ENCODE data around the gene CDHR1.
"Not testable (repeated sequence)": the region's sequence is repeated elsewhere in the genome, so short reads cannot be mapped to it uniquely, and the experiment has no call there.

CDHR1 gene

DNA sequence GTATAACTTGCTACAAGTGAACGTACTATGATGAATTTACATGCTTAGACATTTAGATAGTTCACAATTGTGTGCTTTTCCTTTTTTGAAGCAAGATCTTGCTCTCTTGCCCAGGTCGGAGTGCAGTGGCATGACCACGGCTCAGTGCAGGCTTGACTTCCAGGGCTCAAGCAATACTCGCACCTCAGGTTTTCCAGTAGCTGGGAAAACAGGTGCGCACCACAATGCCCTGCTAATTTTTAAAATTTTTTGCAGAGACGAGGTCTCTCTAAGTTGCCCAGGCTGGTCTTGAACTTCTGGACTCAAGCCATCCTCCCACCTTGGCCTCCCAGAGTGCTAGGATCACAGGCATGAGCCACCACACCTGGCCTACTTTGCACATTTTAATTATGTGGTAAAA lies 18.9 kb upstream of the CDHR1 start:
- DNase-seq (ENCODE audit: low spot score): no peak

DNA sequence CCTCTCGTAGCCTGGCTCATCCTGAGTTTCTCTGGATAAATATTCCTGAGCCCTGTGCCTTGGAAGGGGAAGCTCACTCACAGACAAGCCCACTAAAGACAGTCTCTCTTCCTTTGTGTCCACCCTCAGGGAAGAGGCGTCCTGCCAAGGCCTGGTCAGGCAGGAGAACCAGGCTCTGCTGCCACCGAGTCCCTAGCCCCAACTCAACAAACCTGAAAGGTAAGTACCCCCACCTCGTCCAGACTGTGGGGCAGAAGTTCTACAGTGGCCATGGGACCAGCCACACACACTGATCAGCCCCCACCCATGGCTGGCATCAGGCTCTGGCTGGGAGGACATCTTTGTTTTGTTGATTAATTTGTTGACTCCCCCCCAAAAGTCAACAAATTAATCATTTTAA lies 18.0 kb upstream of the CDHR1 start:
- no peak for DNase-seq (ENCODE audit: low spot score)

DNA sequence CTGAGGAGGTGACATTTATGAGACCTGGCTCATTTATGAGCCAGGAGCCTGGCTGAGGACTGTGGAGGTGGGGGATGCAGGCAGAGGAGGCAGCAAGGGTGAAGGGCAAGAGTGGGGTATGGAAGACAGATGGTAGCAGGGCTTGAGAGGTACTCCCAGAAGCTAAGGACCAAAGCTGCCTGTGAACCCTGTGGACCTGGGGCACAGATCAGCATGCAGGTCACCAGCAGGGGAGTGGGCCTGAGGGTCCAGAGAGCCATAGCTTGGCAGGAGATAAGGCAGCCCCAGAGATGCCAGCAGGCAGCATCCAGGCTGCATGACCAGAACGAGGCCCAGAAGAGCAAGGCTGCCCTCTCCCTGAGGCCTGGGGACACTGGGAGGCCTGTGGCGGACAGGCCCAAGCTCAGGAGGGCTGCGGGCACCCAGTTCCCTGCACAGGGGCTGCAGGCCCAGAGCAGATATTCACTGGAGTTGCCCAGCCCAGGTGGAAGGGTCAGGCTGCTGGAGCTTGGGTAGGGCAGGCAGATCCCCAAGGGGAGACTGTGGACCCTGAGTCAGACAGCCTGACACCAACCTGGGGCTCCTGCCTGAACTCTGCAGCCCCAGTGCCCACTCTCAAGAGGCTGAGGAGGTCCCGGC lies 17.4 kb upstream of the CDHR1 start:
- DNase-seq (ENCODE audit: low spot score): no peak

DNA sequence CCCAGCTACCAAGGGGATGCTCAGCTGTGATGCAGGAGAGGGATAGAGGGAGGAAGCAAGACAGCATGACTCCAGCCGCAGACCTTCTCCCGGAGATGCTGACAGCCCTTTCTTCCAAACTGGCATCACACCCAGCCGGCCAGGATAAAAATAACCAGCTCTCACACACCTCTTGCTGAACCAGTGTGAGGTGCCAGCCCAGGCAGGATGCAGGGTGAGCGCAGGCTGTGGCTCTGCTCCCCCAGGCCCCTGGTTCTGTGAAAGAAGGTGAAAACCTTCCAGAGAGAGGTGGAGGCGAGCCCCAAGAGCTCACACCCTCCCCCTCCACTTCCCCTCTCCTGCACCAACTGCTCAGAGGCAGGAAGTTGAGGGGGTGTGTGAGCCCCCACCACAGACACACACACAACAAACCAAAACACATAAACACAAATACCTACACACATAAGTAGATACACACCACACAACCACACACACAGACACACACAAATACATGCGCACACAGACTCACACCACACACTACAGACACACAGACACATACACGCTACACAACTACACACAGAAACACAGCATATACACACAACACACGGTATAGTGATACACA lies 16.7 kb upstream of the CDHR1 start:
- DNase-seq (ENCODE audit: low spot score): no peak

DNA sequence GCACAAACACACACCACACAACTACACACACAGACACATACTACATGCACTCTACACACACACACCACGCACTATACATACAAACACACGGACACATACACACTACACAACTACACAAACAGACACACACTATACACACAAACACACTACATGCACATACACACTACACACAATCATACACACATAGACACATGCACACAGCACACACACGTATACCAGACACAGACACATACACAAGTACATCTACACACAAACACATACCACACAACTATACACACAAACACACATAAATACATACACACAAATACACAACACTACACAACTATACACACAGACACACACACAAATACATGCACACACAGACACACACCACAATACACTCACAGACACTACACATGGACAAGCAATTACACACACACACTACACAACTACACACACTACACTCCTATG lies 16.2 kb upstream of the CDHR1 start:
- no peak for DNase-seq (ENCODE audit: low spot score)

DNA sequence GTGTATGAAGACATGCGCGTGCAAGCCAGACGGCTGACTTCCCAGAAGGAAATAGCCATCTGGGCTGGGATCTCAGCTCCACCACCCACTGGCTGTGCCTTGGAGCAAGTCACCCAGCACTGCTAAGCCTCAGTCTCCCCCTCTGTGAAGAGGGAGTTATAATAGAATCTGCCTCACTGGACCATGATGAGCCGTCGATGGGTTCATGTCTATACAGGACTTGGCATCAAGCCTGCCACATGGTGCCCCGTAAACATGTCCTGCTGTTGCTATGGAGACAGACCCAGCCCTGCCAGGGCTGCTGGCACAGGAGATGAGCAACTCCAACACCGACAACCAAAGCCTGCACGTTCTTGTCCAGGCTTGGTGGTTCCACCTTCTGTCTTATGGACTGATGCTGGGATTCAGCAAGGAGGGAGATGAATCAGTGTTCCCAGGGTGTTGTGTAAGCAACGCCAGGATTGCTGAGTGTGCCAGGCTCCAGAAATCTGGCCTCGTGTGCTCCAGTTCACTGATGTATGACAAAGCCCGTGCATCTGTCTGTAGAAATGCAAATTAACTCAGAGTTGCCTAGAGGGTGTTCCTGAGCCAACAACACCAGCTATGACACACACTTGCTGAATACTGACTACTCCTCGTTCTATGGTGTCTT lies 15.2 kb upstream of the CDHR1 start:
- DNase-seq (ENCODE audit: low spot score): no peak

DNA sequence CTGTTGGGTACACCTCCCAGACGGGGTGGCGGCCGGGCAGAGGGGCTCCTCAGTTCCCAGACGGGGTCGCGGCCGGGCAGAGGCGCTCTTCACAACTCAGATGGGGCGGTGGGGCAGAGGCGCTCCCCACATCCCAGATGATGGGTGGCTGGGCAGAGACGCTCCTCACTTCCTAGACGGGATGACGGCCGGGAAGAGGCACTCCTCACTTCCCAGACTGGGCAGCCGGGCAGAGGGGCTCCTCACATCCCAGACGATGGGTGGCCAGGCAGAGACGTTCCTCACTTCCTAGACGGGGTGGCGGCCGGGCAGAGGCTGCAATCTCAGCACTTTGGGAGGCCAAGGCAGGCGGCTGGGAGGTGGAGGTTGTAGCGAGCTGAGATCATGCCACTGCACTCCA lies 14.0 kb upstream of the CDHR1 start:
- DNase-seq (ENCODE audit: low spot score): not testable (repeated sequence)

DNA sequence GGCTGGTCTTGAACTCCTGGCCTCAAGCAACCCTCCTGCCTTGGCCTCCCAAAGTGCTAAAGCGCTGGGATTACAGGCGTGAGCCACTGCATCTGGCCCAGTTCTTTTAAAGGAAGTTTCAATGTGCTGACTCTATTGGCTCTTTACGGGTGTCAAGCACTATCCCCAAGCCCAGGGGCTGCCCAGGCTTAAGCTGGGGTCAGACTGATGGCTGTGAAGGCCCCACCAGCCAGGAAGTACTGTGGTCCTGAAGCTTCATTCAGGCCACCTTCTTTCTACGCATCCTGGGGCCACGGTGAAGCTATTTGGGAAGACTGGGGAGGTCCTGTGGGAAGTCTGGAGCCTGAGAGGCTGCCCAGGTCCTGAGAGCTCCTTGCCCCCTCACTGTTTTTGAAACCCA lies 12.7 kb upstream of the CDHR1 start:
- DNase-seq (ENCODE audit: low spot score): no peak

DNA sequence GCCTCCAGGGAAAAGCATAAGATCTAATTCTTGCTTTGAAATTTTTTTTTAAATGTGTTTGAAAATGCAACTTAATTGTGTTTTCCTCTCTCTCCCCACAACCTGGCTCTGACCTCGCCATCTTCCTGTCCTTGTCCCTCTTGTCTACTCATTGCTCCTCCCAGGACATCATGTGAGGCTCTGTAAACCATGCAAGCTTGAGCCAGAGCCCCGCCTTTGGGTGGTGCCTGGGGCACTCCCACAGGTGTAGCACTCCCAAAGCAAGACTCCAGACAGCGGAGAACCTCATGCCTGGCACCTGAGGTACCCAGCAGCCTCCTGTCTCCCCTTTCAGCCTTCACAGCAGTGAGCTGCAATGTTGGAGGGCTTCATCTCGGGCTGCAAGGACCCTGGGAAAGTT lies 9.8 kb upstream of the CDHR1 start:
- DNase-seq (ENCODE audit: low spot score): no peak

DNA sequence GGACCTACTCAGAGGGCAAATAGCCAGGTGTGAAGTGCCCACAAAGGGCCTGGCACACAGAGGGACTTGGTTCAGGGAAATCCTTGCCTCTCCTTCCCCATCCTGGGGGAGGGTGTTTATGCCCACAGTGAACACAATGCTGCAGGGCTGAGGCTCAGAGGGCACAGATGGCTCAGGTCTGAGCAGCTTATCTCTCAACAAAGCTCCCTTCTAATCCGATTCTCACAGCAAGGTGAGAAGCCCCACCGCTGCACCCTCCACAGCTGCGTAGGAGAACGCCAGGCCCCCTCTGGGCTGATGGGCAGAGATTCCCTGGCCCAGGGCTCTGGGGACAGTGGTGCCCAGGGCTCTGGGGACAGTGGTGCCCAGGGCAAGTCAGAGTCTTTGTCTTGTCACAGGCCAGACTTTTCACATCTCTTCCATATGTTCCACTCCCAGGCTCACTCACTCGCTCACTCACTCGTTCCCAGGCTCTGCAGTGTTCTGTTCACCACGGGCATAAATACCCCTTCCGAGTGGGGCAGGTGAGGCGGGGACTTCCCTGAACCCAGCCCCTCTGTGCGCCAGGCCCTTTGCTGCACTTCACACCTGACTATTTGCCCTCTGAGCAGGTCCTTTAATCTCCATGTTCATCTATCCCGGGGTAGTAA lies 8.7 kb upstream of the CDHR1 start:
- no peak for DNase-seq (ENCODE audit: low spot score)

DNA sequence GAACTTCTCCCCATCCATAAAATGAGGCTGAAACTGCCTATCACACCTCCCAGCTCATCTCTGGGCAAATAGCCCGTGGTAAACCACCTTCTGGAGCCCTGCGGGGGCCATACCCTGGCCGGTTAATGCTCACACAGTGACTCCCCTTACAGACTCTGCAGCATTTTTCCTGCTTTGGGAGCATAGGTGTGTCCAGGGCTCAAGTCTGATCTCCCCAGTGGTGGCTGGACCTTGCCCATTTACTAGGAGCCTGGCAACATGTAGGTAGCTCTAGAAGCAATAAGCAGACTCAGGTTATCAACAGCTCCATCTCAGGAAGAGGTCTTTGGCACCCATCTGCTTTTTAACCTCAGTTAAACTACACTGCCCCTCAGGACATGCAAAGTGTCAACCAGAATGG lies 5.5 kb upstream of the CDHR1 start:
- no peak for DNase-seq (ENCODE audit: low spot score)

DNA sequence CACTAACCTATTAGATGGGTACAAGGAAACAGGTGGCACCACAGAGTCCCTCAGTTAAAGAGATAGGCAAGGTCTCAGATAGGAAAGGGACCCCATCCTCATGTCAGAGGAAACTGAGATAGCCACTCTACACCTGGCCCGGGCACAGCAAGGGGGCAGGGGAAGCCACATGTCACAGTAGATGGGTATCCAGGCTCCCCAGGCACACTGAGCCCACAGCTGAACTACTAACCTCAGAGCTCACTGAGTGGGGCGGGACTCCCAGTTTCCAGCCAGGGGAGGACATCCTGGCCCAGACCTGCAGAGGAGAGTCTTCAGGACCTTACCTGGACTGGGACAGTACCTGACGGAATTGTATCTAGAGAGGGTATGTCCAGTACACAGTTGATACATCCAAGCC lies 3.7 kb upstream of the CDHR1 start:
- no peak for DNase-seq (ENCODE audit: low spot score)

DNA sequence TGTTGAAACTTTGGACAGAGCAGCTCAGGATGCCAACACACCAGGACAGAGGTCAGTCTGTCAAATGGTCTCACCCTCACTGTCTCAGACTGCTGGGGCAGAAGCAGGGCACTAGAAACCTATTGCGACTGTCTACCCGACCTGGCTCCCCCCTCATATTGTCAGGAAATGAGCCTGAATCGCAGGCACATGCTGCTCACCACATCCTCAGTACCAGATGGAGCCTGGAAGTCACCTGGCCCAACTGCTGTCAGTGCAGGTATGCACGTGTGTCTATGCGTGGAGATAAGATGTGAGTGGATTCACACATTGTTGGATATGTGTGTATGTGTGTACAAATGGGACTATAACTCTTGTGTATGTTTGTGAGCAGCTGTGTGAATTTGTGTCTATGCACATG lies 3.2 kb upstream of the CDHR1 start:
- DNase-seq (ENCODE audit: low spot score): no peak

DNA sequence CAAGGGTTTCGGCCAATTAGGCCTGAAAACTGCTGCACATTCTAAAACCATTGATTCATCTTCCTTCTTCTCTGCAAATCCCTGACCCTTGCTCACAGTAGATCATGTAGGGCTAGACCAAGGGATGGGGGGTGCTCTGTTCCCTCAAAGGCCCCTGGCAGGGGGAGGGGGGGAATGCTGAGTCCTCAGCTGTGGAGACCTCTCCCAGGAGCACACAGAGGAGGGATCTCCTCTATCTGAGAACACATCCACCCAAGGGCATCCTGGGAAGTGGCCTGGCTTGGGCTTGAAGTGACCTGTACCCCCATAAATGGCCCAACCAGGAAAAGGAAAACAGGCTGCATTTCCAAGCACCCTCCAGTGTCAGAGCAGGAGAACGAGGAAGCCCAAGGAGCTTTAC lies 1.0 kb upstream of the CDHR1 start:
- no peak for DNase-seq (ENCODE audit: low spot score)

DNA sequence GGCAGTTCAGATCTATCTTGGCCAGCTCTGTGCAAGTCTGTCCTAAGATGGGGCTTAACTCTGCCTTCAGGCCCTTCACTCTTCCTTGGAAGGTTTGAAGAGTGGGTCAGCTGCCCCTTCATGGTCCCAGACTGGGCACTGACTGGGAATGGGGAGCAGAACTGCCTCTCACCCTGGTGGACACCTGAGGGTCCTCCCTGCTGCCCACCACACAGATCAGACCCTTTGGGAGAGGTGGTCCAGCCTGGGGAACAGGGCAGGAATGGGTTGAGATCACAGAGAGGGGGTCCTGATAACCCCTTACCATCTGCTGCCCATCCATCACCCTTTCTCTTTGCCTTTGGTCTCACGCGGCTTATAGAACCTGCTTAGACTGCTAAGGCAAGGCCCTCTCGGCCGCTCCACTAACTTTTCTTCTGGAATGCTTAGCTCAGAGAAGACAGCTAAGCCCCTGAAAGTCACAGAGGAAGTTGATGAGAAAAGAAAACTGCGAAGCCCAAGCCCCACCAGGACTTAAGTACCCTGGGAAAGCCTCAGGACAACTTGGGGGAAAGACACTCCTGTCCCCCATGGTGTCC lies 402 bp upstream of the CDHR1 start:
- no peak for DNase-seq (ENCODE audit: low spot score)

DNA sequence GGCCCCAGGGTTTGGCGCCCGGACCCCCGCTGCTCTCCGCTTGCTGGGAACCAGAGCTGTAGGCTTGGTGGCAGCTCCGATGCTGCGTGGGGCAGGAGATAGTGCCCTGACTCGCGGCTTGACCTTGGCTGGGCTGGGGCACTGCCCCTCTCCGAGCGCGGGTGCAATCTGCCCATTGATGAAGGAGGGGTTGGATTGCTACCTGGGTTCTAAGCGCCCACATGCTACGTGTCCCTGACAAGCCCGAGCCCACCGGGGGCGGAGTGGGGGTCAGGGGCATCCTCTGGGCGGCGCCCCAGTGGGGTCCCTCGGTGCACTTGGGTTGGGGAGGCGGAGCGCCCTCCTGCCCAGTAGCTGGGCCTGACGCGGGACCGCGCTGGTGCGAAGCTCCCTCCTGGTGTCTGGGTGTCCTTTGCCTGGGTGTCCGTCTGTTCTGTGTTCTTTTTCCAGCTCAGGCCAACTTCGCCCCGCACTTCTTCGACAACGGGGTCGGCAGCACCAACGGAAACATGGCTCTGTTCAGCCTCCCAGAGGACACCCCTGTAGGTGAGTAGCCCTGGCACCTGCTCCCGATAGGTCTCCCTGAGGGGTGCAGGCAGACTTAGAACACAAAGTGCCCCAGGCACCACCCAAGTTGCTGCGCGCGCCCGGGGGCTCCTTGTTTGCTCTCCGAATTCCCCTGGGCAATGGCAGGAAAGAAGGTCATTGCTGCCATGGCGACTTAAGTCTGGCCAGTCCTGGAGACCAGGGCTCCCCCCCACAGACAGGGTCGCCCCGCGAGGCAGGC lies 900 bp downstream of the CDHR1 start:
- no peak for DNase-seq (ENCODE audit: low spot score)

DNA sequence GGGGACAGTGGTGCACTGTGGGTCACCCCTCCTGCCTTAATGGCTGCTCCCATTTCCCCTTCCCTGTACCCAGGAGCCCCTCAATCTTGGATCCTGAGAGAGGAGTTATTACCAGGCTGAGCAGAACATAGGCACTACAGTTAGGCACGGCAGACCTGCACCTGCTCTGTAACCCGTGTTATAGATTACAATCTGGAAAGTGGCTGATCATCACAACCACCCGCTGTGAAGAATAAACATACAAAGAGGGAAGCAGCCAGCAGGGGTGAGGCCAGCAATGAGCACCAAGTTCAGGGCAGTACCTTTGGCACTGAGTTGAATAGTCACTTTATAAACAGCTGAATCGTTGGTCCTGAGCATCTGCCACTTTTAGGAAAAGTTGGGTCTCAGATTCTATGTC lies 1.7 kb downstream of the CDHR1 start:
- DNase-seq (ENCODE audit: low spot score): no peak

DNA sequence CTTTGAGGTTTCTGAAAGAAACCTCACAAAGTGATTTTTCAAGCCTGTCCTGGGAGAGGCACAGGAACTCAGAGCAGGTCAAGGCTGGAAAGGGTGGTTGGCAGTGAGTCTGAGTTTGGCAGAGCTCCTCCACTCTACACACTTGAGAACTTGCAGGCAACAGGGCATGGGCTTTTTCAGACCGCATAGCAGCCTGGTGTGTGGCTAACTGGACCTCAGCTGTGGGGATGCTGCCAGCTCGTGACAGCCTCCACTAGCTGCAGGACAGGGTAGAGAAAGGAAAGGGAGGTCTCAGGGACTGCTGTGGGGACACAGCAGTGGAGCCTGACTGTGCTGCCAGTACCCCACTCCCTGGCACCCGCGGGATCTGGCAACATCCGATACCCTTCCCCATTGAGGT lies 2.6 kb downstream of the CDHR1 start:
- DNase-seq (ENCODE audit: low spot score): no peak

DNA sequence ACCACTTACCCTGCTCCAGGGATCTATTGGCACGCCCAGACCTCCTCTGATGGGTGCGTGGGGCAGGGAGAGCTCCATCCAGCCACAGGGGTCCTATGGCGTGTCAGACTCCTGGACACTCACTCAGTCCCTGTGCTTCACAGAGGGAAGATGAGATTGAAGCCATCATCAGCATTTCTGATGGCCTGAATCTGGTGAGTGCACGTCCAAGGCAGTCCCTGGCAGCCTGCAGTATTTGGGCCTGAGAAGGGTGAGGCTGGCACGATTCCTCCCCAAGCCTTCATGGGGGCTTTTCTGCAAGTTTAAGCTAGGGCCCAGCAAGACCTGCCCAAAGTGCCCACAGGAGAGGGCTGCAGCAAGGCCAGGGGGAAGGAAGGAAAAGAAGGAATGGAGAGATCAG lies 3.3 kb downstream of the CDHR1 start:
- DNase-seq (ENCODE audit: low spot score): no peak

DNA sequence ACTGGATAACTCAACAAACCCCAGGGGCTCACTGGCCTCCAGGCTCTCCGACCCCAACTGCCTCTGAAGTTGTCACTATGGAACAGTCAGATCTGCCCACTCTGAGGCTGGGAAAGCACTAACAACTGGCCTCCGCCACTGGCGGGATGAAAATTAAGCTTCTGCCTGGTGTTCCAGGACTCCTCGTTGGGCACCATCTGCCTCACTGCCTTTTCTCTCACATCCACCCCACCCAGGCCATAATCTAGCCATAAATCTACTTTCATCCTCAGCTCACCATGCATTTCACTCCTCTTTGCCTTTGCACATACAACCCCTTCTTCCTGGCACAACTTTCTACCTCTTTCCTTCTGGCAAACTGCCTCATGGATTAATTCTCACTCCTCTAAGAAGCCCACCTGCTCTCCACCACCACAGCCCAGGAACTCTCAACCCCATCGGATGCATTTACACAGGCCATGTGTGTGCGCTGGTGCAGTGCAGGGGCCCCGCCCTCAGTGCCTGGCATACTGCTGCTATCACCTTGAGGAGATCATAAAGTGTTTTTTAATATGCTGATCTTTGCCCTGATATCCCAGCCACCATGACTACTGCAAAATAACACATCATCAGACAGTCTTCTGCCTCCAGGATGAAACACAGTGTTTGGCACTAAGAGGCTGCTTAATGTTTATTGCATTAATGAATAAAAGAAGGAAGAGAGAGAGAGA lies 4.0 kb downstream of the CDHR1 start:
- no peak for DNase-seq (ENCODE audit: low spot score)

DNA sequence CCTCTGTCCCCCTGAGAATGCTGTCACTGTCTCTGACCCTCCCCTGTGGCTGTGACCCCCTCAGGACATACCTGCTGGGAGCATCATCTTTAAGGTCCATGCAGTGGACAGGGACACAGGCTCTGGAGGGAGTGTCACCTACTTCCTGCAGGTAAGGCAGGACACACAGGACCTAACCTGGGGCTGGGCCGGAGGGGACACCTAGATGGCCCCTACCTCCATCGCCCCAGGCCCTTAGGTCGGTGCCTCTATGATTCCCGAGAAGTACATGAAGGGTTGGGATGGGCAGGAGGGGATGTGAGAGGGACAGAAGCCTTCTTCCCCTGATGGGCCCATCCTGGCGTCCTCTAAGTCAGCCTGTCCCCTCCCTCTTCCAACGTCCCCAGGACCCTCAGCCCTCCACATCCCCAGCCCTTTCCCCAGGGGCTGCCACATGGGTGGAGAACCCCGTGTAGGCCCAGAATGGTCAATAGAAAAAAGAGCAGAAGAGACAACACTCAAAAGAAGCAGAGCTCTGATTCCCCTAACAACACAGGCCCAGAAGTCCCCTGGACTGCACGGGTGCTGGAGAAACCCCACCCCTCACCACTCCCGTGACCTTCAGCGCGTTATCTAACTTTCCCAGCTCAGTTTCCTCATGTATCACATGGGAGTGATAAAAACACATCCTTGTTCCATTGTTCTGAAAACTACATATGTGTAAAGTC lies 6.4 kb downstream of the CDHR1 start:
- no peak for DNase-seq (ENCODE audit: low spot score)
